HEK293 (cell line): ENCODE results near the gene TBX6.

ENCODE experiments used
- EGR2 ChIP-seq: fragments of 450-650 bp; formaldehyde crosslinking; IDR thresholded peaks from 2 replicates; pipeline ENCODE4 v1.5.1; 2016; ENCODE audit warnings: low read depth, missing biosample characterization, missing genetic modification characterization
- MZF1 ChIP-seq: fragments of 450-650 bp; formaldehyde crosslinking; IDR thresholded peaks from 2 replicates; pipeline ENCODE4 v1.5.1; 2017; ENCODE audit warnings: missing biosample characterization, missing genetic modification characterization, borderline replicate concordance
- OSR2 ChIP-seq: fragments of 450-650 bp; formaldehyde crosslinking; IDR thresholded peaks from 2 replicates; pipeline ENCODE4 v1.5.1; 2016; ENCODE audit warnings: missing biosample characterization, missing genetic modification characterization
- PRDM4 ChIP-seq: fragments of 450-650 bp; formaldehyde crosslinking; IDR thresholded peaks from 2 replicates; pipeline ENCODE4 v1.5.1; 2017; ENCODE audit warnings: missing biosample characterization, missing genetic modification characterization
- REPIN1 ChIP-seq: fragments of 450-650 bp; formaldehyde crosslinking; IDR thresholded peaks from 2 replicates; pipeline ENCODE4 v1.5.1; 2017; ENCODE audit warnings: missing biosample characterization, missing genetic modification characterization, low read depth
- SP2 ChIP-seq: fragments of 450-650 bp; formaldehyde crosslinking; IDR thresholded peaks from 2 replicates; pipeline ENCODE4 v1.5.1; 2016; ENCODE audit warnings: missing biosample characterization, missing genetic modification characterization
- SP3 ChIP-seq: fragments of 450-650 bp; formaldehyde crosslinking; IDR thresholded peaks from 2 replicates; pipeline ENCODE4 v1.5.1; 2016; ENCODE audit warnings: missing biosample characterization, missing genetic modification characterization
- WT1 ChIP-seq: fragments of 450-650 bp; formaldehyde crosslinking; IDR thresholded peaks from 2 replicates; pipeline ENCODE4 v1.5.1; 2016; ENCODE audit warnings: missing biosample characterization, missing genetic modification characterization
- ZBTB11 ChIP-seq: fragments of 450-650 bp; formaldehyde crosslinking; conservative IDR thresholded peaks from 2 replicates; pipeline ENCODE4 v1.5.1; 2016; ENCODE audit warnings: low read depth, missing biosample characterization, missing genetic modification characterization
- ZEB2 ChIP-seq: fragments of 450-650 bp; formaldehyde crosslinking; IDR thresholded peaks from 2 replicates; pipeline ENCODE4 v1.5.1; 2016; ENCODE audit warnings: missing biosample characterization, missing genetic modification characterization
- ZFP41 ChIP-seq: fragments of 450-650 bp; formaldehyde crosslinking; IDR thresholded peaks from 2 replicates; pipeline ENCODE4 v1.5.1; 2016; ENCODE audit warnings: missing biosample characterization, missing genetic modification characterization, borderline replicate concordance
- ZFP69B ChIP-seq: fragments of 450-650 bp; formaldehyde crosslinking; IDR thresholded peaks from 2 replicates; pipeline ENCODE4 v1.5.1; 2016; ENCODE audit warnings: missing biosample characterization, missing genetic modification characterization
- ZIC2 ChIP-seq: fragments of 450-650 bp; formaldehyde crosslinking; IDR thresholded peaks from 2 replicates; pipeline ENCODE4 v1.5.1; 2016; ENCODE audit warnings: missing biosample characterization, missing genetic modification characterization
- ZNF10 ChIP-seq: fragments of 450-650 bp; formaldehyde crosslinking; IDR thresholded peaks from 2 replicates; pipeline ENCODE4 v1.5.1; 2017; ENCODE audit warnings: missing biosample characterization, missing genetic modification characterization
- ZNF169 ChIP-seq: fragments of 450-650 bp; formaldehyde crosslinking; IDR thresholded peaks from 2 replicates; pipeline ENCODE4 v1.5.1; 2016; ENCODE audit warnings: missing biosample characterization, missing genetic modification characterization
- ZNF214 ChIP-seq: fragments of 450-650 bp; formaldehyde crosslinking; IDR thresholded peaks from 2 replicates; pipeline ENCODE4 v1.5.1; 2017; ENCODE audit warnings: missing biosample characterization, mild to moderate bottlenecking, missing genetic modification characterization, borderline replicate concordance
- ZNF23 ChIP-seq: fragments of 450-650 bp; formaldehyde crosslinking; IDR thresholded peaks from 2 replicates; pipeline ENCODE4 v1.5.1; 2016; ENCODE audit warnings: missing biosample characterization, missing genetic modification characterization, borderline replicate concordance
- ZNF292 ChIP-seq: fragments of 450-650 bp; formaldehyde crosslinking; IDR thresholded peaks from 2 replicates; pipeline ENCODE4 v1.5.1; 2016; ENCODE audit warnings: low read depth, missing biosample characterization, missing genetic modification characterization, borderline replicate concordance
- ZNF366 ChIP-seq: fragments of 450-650 bp; formaldehyde crosslinking; conservative IDR thresholded peaks from 2 replicates; pipeline ENCODE4 v1.5.1; 2016; ENCODE audit warnings: missing biosample characterization, missing genetic modification characterization
- ZNF426 ChIP-seq: fragments of 450-650 bp; formaldehyde crosslinking; IDR thresholded peaks from 2 replicates; pipeline ENCODE4 v1.5.1; 2017; ENCODE audit warnings: missing biosample characterization, missing genetic modification characterization, mild to moderate bottlenecking, inconsistent platforms, moderate library complexity
- ZNF510 ChIP-seq: fragments of 450-650 bp; formaldehyde crosslinking; IDR thresholded peaks from 2 replicates; pipeline ENCODE4 v1.5.1; 2018; ENCODE audit warnings: mild to moderate bottlenecking, missing genetic modification characterization, missing biosample characterization; ENCODE audit not compliant: insufficient replicate concordance
- ZNF580 ChIP-seq: fragments of 450-650 bp; formaldehyde crosslinking; IDR thresholded peaks from 2 replicates; pipeline ENCODE4 v1.5.1; 2016; ENCODE audit warnings: missing biosample characterization, missing genetic modification characterization
- ZNF629 ChIP-seq: fragments of 450-650 bp; formaldehyde crosslinking; IDR thresholded peaks from 2 replicates; pipeline ENCODE4 v1.5.1; 2017; ENCODE audit warnings: missing biosample characterization, missing genetic modification characterization
- ZNF639 ChIP-seq: fragments of 450-650 bp; formaldehyde crosslinking; IDR thresholded peaks from 2 replicates; pipeline ENCODE4 v1.5.1; 2016; ENCODE audit warnings: missing biosample characterization, missing genetic modification characterization
- ZNF658 ChIP-seq: fragments of 450-650 bp; formaldehyde crosslinking; IDR thresholded peaks from 2 replicates; pipeline ENCODE4; 2016; ENCODE audit warnings: missing biosample characterization, missing genetic modification characterization
- ZNF777 ChIP-seq: fragments of 450-650 bp; formaldehyde crosslinking; IDR thresholded peaks from 2 replicates; pipeline ENCODE4 v1.5.1; 2017; ENCODE audit warnings: missing biosample characterization, missing genetic modification characterization, borderline replicate concordance
- ZSCAN30 ChIP-seq: fragments of 450-650 bp; IDR thresholded peaks from 2 replicates; pipeline ENCODE4 v1.5.1; 2018; ENCODE audit warnings: missing biosample characterization, mild to moderate bottlenecking, missing genetic modification characterization, moderate library complexity
- TF ChIP-seq, protein P1 (sequence below): fragments of 450-650 bp; formaldehyde crosslinking; IDR thresholded peaks from 2 replicates; pipeline ENCODE4 v1.5.1; 2016; ENCODE audit warnings: missing biosample characterization, missing genetic modification characterization
- TF ChIP-seq, protein P2 (sequence below): fragments of 450-650 bp; formaldehyde crosslinking; IDR thresholded peaks from 2 replicates; pipeline ENCODE4 v1.5.1; 2016; ENCODE audit warnings: missing biosample characterization, missing genetic modification characterization

TBX6 gene

DNA sequence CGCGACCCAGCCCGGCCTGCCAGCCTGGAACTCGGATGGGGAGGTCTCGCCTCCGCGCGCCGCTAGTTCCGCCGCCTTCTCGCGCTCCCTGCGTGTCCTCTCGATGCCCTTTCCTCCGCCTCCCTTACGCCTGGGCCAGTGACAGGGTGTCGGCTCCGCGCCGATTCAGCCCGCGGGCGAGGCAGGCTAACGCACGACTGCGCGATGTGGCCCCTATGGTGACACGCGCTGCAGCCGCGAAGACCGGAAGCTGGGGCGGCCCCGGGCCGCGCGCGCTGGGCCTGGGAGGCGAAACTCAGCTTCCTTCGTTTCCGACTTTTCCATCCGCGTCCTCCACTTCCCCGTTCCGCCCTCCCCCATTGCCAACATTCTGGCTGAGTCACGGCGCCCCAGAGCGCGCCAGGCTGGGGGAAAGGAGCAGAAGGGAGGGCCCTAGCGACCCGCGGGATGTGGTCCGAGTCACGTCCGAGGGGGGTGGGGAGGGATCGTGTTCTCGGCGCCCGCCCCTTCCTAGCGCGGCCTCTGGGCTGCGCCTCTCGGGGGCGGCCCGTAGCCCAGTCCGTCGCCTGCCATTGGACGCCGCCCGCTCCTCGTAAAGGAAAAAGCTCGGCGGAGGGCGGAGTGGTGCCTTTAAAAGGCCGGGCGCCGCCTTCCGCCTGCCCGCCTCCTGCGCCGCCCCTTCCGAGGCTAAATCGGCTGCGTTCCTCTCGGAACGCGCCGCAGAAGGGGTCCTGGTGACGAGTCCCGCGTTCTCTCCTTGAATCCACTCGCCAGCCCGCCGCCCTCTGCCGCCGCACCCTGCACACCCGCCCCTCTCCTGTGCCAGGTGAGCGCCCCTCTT, 26.4 kb downstream of the TBX6 start, which contains the start of gene ALDOA (continued):
- peak; percentile 85 for TF ChIP-seq ZNF639 (tag by site-specific recombination)
- TF ChIP-seq ZNF214 (tag by site-specific recombination): no peak
- TF ChIP-seq ZBTB11: peak; percentile 94
- TF ChIP-seq ZNF510 (tag by site-specific recombination): no peak
- 0 out of 2 replicates have a peak, but pooled peaks have one; percentile 52 for TF ChIP-seq ZNF169 (tag by site-specific recombination)
- peak; percentile 71 for TF ChIP-seq ZFP69B (tag by site-specific recombination)
- TF ChIP-seq ZNF580 (tag by site-specific recombination): peak; percentile 83
- TF ChIP-seq ZNF292 (tag by site-specific recombination): no peak
- TF ChIP-seq, protein P1, sequence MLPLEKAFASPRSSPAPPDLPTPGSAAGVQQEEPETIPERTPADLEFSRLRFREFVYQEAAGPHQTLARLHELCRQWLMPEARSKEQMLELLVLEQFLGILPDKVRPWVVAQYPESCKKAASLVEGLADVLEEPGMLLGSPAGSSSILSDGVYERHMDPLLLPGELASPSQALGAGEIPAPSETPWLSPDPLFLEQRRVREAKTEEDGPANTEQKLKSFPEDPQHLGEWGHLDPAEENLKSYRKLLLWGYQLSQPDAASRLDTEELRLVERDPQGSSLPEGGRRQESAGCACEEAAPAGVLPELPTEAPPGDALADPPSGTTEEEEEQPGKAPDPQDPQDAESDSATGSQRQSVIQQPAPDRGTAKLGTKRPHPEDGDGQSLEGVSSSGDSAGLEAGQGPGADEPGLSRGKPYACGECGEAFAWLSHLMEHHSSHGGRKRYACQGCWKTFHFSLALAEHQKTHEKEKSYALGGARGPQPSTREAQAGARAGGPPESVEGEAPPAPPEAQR (tag by site-specific recombination): no peak
- no peak for TF ChIP-seq ZNF426 (tag by site-specific recombination)
- TF ChIP-seq ZNF23 (tag by site-specific recombination): no peak
- peak; percentile 64; the same call in 1 of the 2 replicates for TF ChIP-seq ZNF777 (tag by site-specific recombination)
- peak; percentile 91 for TF ChIP-seq ZIC2
- TF ChIP-seq EGR2 (tag by site-specific recombination): peak; percentile 60
- peak; percentile 77 for TF ChIP-seq ZSCAN30 (tag by site-specific recombination)
- TF ChIP-seq ZFP41 (tag by site-specific recombination): no peak
- TF ChIP-seq ZEB2 (tag by site-specific recombination): peak; percentile 99
- peak; percentile 96 for TF ChIP-seq ZNF366 (tag by site-specific recombination)
- TF ChIP-seq ZNF658: no peak
- peak; percentile 99 for TF ChIP-seq SP2 (tag by site-specific recombination)
- TF ChIP-seq SP3 (tag by site-specific recombination): peak; percentile 99
- peak; percentile 89 for TF ChIP-seq WT1 (tag by site-specific recombination)
- peak; percentile 37; the same call in 1 of the 2 replicates for TF ChIP-seq OSR2 (tag by site-specific recombination)
- TF ChIP-seq, protein P2, sequence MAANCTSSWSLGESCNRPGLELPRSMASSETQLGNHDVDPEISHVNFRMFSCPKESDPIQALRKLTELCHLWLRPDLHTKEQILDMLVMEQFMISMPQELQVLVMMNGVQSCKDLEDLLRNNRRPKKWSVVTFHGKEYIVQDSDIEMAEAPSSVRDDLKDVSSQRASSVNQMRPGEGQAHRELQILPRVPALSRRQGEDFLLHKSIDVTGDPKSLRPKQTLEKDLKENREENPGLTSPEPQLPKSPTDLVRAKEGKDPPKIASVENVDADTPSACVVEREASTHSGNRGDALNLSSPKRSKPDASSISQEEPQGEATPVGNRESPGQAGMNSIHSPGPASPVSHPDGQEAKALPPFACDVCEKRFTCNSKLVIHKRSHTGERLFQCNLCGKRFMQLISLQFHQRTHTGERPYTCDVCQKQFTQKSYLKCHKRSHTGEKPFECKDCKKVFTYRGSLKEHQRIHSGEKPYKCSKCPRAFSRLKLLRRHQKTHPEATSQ (tag by site-specific recombination): peak; percentile 98
- peak; percentile 73 for TF ChIP-seq MZF1 (tag by site-specific recombination)
- TF ChIP-seq ZNF629: peak; percentile 93
- peak; percentile 85; the same call in 1 of the 2 replicates for TF ChIP-seq REPIN1 (tag by site-specific recombination)
- peak; percentile 63 for TF ChIP-seq PRDM4 (tag by site-specific recombination)
- TF ChIP-seq ZNF10 (tag by site-specific recombination): peak; percentile 37
